OCI-LY3 (cell line): ENCODE measurements around the gene BCL11B.

Experiments
- CTCF ChIP-seq: fragments of 200-600, 300-600 bp; sonication (generic); IDR thresholded peaks from 2 replicates; pipeline ENCODE4 v1.5.1; 2014; ENCODE audit warnings: antibody characterized with exemption, low read length, low read depth
- EZH2phosphoT487 ChIP-seq: fragments of 200-600 bp; shearing (Covaris generic); IDR thresholded peaks from 2 replicates; pipeline ENCODE4 v1.6.1; 2018; ENCODE audit warnings: antibody characterized with exemption, mixed run types, low read depth

GRCh38 chr14:99183311-99183710, 88.7 kb downstream of the BCL11B start:
- TF ChIP-seq CTCF (no peak), EZH2phosphoT487 (no peak)
